Endothelial cell of umbilical vein (primary cell): Measurements from ENCODE around the gene TMEM205. TPM values are rescaled to one million over a fixed set of nuclear protein-coding genes. Genes with fewer than 3 reads are reported as not detected.

Source experiments
- BruUV-seq: library from RNA; stranded (reverse); fragments of 400-500 nt; replicated peaks from 2 replicates; lab custom pipeline; 2021; lab: Mats Ljungman, UMichigan
- CTCF ChIA-PET: fragments of 300-600, 350-600 bp; sonication (Branson Sonifier 250); formaldehyde crosslinking; loops from one replicate; lab custom pipeline; 2021; ENCODE audit warnings: antibody characterized with exemption, inconsistent platforms; lab: Charles Lee
- POLR2A ChIA-PET: fragments of 300-600, 350-600 bp; sonication (Branson Sonifier 250); formaldehyde crosslinking; loops from one replicate; lab custom pipeline; 2021; ENCODE audit warnings: antibody characterized with exemption, inconsistent platforms; lab: Charles Lee
- DNase-seq: peaks from one replicate; pipeline ENCODE4 v3.0.0-alpha.2; 2011; ENCODE audit warnings: low read depth, low spot score
- FAIRE-seq: peaks from 2 replicates; lab custom pipeline; 2011; peaks lifted over from hg19 to GRCh38; lab: Jason Lieb, UNC
- H2AFZ ChIP-seq: 2 replicates; pipeline ENCODE4 v1.6.0; 2012; ENCODE audit warnings: low read depth, low read length, control low read depth, inconsistent platforms
- H3K27ac ChIP-seq: 2 replicates; pipeline ENCODE4 v1.5.1; 2011; ENCODE audit warnings: low read depth, mild to moderate bottlenecking, control low read depth, low read length, moderate library complexity; ENCODE audit not compliant: insufficient read depth
- H3K27me3 ChIP-seq, 2 experiments: 2 replicates each; pipeline versions ENCODE4 v1.6.0 to v1.6.1; 2011; ENCODE audit warnings: low read length in 2 of 2, mixed read lengths in 1 of 2; ENCODE audit not compliant: control insufficient read depth in 2 of 2, insufficient read depth in 2 of 2
- H3K36me3 ChIP-seq, 2 experiments: 2 replicates in 1 of 2; 3 replicates in 1 of 2; pipeline ENCODE4 v1.5.1; 2011; ENCODE audit warnings: low read length in 2 of 2, mild to moderate bottlenecking in 1 of 2, moderate library complexity in 1 of 2; ENCODE audit not compliant: control insufficient read depth in 2 of 2, insufficient read depth in 2 of 2; ENCODE audit errors: extremely low read depth in 1 of 2
- H3K4me1 ChIP-seq: 3 replicates; pipeline ENCODE4 v1.5.1; 2011; ENCODE audit warnings: mild to moderate bottlenecking, low read length; ENCODE audit not compliant: control insufficient read depth, insufficient read depth; ENCODE audit errors: extremely low read depth
- H3K4me2 ChIP-seq: 2 replicates; pipeline ENCODE4 v1.6.1; 2011; ENCODE audit warnings: low read length, control low read depth, mixed read lengths; ENCODE audit not compliant: insufficient read depth
- H3K4me3 ChIP-seq, 3 experiments: fragments of 200-600 bp in 1 of 3; sonication (generic), shearing (Covaris generic) in 1 of 3; replicated peaks in 1 of 3; 2 replicates each; pipeline ENCODE4 v1.5.1; 2011 to 2016; ENCODE audit warnings: control low read depth in 3 of 3, low read length in 3 of 3, mild to moderate bottlenecking in 2 of 3, inconsistent platforms in 1 of 3, low read depth in 1 of 3, moderate library complexity in 1 of 3; ENCODE audit not compliant: insufficient read depth in 1 of 3
- H3K79me2 ChIP-seq: 2 replicates; pipeline ENCODE4 v1.6.0; 2012; ENCODE audit warnings: low read length, inconsistent platforms; ENCODE audit not compliant: control insufficient read depth, insufficient read depth
- H3K9ac ChIP-seq: replicated peaks from 2 replicates; pipeline ENCODE3; 2011; ENCODE audit warnings: low read length, control low read depth; ENCODE audit not compliant: insufficient read depth; ENCODE audit errors: extremely low read depth
- H3K9me1 ChIP-seq: replicated peaks from 3 replicates; pipeline ENCODE4 v1.6.0; 2011; ENCODE audit warnings: mild to moderate bottlenecking, low read length; ENCODE audit not compliant: control insufficient read depth, insufficient read depth; ENCODE audit errors: extremely low read depth
- H3K9me3 ChIP-seq: replicated peaks from 2 replicates; pipeline ENCODE4 v1.5.1; 2012; ENCODE audit warnings: low read length, inconsistent platforms; ENCODE audit not compliant: control insufficient read depth, insufficient read depth
- H4K20me1 ChIP-seq: replicated peaks from 2 replicates; pipeline ENCODE3; 2011; ENCODE audit warnings: mild to moderate bottlenecking, low read length; ENCODE audit not compliant: control insufficient read depth, insufficient read depth; ENCODE audit errors: extremely low read depth
- CTCF ChIP-seq, 2 donors: IDR thresholded peaks; 1 replicate in 1 of 2; 2 replicates in 1 of 2; pipeline ENCODE4 v1.5.1; 2011; ENCODE audit warnings: low read length in 2 of 2, mild to moderate bottlenecking in 2 of 2, moderate library complexity in 2 of 2, control low read depth in 1 of 2, inconsistent platforms in 1 of 2, low read depth in 1 of 2; ENCODE audit not compliant: insufficient read depth in 1 of 2; ENCODE audit errors: extremely low read depth in 1 of 2
- FOS ChIP-seq: IDR thresholded peaks from 2 replicates; pipeline ENCODE4 v1.6.1; 2011; ENCODE audit warnings: mild to moderate bottlenecking, low read length, moderate library complexity, borderline replicate concordance; ENCODE audit not compliant: insufficient read depth
- GATA2 ChIP-seq: IDR thresholded peaks from 2 replicates; pipeline ENCODE4 v1.7.0; 2011; ENCODE audit warnings: low read depth, mild to moderate bottlenecking, moderate library complexity, mixed read lengths, low read length; ENCODE audit not compliant: insufficient read length, insufficient read depth
- JUN ChIP-seq: IDR thresholded peaks from 2 replicates; pipeline ENCODE4 v1.6.1; 2011; ENCODE audit warnings: borderline replicate concordance, low read depth; ENCODE audit not compliant: insufficient read length, insufficient read depth
- dilution Hi-C: fragments of 300-500 bp; cut with MboI; formaldehyde crosslinking; loops from one replicate; pipeline ENCODE4 v1.15.0; 2019; ENCODE audit warnings: low sequenced_read_pairs; ENCODE audit not compliant: extremely low pct_ligation_motif_present
- intact Hi-C: fragments of 100-400 bp; cut with micrococcal nuclease; formaldehyde crosslinking; loops from one replicate; pipeline ENCODE4 v1.10.0; 2022
- polyA plus RNA-seq, 4 experiments: library from polyadenylated mRNA; depleted of rRNA in 3 of 4; stranded (reverse) in 3 of 4; unstranded in 1 of 4; fragments of >200 nt; gene quantifications; 2 replicates each; pipeline versions ENCODE4 v1.2.1 to v1.2.3, GENCODE V29; 2011 to 2012; ENCODE audit warnings: missing spikeins in 1 of 4
- total RNA-seq: library from RNA; stranded (reverse); gene quantifications from 2 replicates; pipeline ENCODE4 v1.2.3, GENCODE V29; 2021
- TF ChIP-seq, protein P1 (sequence below): IDR thresholded peaks from 2 replicates; pipeline ENCODE4 v1.6.1; 2011; ENCODE audit not compliant: insufficient read depth, insufficient read length

The TMEM205 gene
- total and polyA plus RNA-seq, 2 donors (not counting 3 experiments of a cell fraction or from before 2014, with no cell fraction given): 57.3 to 345 TPM

- dilution Hi-C loops (no loop called here), intact Hi-C loops (no loop called here)
- peak; percentile 49 for DNase-seq
Observed at GRCh38 chr19:11378319-11379189, 32.5 kb upstream of the TMEM205 start.

More at GRCh38 chr19:11378319-11379189, 32.5 kb upstream of the TMEM205 start:
- CTCF ChIA-PET: interaction anchor here (1.4 to 2.4 kb wide), 5 partner anchors 9 to 104 kb away, joined by 4 to 22 read pairs (median 5); partner anchors contain the start of genes ODAD3 and PRKCSH
- TF ChIP-seq, protein P1, sequence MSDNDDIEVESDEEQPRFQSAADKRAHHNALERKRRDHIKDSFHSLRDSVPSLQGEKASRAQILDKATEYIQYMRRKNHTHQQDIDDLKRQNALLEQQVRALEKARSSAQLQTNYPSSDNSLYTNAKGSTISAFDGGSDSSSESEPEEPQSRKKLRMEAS: no peak
- TF ChIP-seq JUN: peak; percentile 70
- TF ChIP-seq FOS: peak; percentile 91
- no peak for TF ChIP-seq GATA2
- peak; percentile 59 to 82 for TF ChIP-seq CTCF (IDR thresholded peaks at IDR 0.05; ENCODE audit: extremely low read depth in 1 of 2, insufficient read depth in 1 of 2, low read depth in 1 of 2, low read length in 2 of 2)
- POLR2A ChIA-PET: interaction anchor here (0.5 kb wide), 1 partner anchor 34 kb away, joined by 4 read pairs; no protein-coding TSS in a partner anchor
- no peak overlapping the region for H3K9ac ChIP-seq
- no peaks in the 10 kb centered on the region for H3K9me1 ChIP-seq
- peaks cover 49% of the 10 kb centered on the region for H3K4me1 ChIP-seq
- H3K9me3 ChIP-seq: no peaks in the 10 kb centered on the region
- no peaks in the 10 kb centered on the region for H4K20me1 ChIP-seq
- peak; percentile 89 for FAIRE-seq
- no peaks in the 10 kb centered on the region for H3K27me3 ChIP-seq
- H3K4me2 ChIP-seq: no peak overlapping the region
- H3K4me3 ChIP-seq: no peak overlapping the region
- H3K79me2 ChIP-seq: peaks cover 6% of the 10 kb centered on the region
- peak overlapping the region; percentile 13 for H3K27ac ChIP-seq
- no peaks in the 10 kb centered on the region for H3K36me3 ChIP-seq
- H2AFZ ChIP-seq: no peak overlapping the region
- no TSS peak for BruUV-seq
